SU-DHL-6 (cell line): ENCODE data around the gene TSC2.

Experiments used
- H2AFZ ChIP-seq: fragments of 200-600 bp; sonication (generic); 2 replicates; pipeline ENCODE4 v1.6.1; 2014; ENCODE audit warnings: low read depth, mild to moderate bottlenecking, moderate library complexity, mixed read lengths, antibody characterized with exemption, low read length; ENCODE audit not compliant: severe bottlenecking
- H3F3A ChIP-seq: fragments of 200-600 bp; shearing (Covaris generic); 2 replicates; pipeline ENCODE4 v1.6.0; 2016; ENCODE audit warnings: antibody characterized with exemption, mild to moderate bottlenecking; ENCODE audit not compliant: insufficient read depth
- H3K27ac ChIP-seq: fragments of 200-600 bp; sonication (generic); 2 replicates; pipeline ENCODE4 v1.5.1; 2016; ENCODE audit warnings: low read depth, mild to moderate bottlenecking, low read length, moderate library complexity, mixed read lengths
- H3K27me3 ChIP-seq: fragments of 200-600 bp; sonication (generic), shearing (Covaris generic); 2 replicates; pipeline ENCODE4 v1.6.0; 2014; ENCODE audit warnings: mild to moderate bottlenecking, low read length
- H3K36me3 ChIP-seq: fragments of 200-600 bp; sonication (generic); 2 replicates; pipeline ENCODE4 v1.6.1; 2014; ENCODE audit warnings: mild to moderate bottlenecking, low read length, mixed read lengths
- H3K4me2 ChIP-seq: fragments of 300-600, 200-600 bp; shearing (Covaris generic), sonication (generic); 2 replicates; pipeline ENCODE4 v1.6.0; 2014; ENCODE audit warnings: low read length, low read depth, mild to moderate bottlenecking; ENCODE audit not compliant: poor library complexity, severe bottlenecking
- H3K4me3 ChIP-seq: fragments of 200-600 bp; sonication (generic); 2 replicates; pipeline ENCODE4 v1.5.1; 2014; ENCODE audit warnings: antibody characterized with exemption, low read length, mild to moderate bottlenecking, mixed read lengths; ENCODE audit not compliant: insufficient read depth, poor library complexity, severe bottlenecking
- H3K79me2 ChIP-seq: fragments of 200-600 bp; sonication (generic); 2 replicates; pipeline ENCODE4 v1.6.1; 2014; ENCODE audit warnings: mild to moderate bottlenecking, low read length, moderate library complexity; ENCODE audit not compliant: insufficient read depth
- H3K9ac ChIP-seq: fragments of 200-600 bp; sonication (generic); 2 replicates; pipeline ENCODE4 v1.7.0; 2014; ENCODE audit warnings: mild to moderate bottlenecking, low read length
- H3K9me2 ChIP-seq: fragments of 200-600 bp; sonication (generic); replicated peaks from 2 replicates; pipeline ENCODE4 v1.6.1; 2014; ENCODE audit warnings: low read length; ENCODE audit not compliant: insufficient read depth
- H3K9me3 ChIP-seq: fragments of 200-600 bp; sonication (generic); 2 replicates; pipeline ENCODE4 v1.6.1; 2014; ENCODE audit warnings: low read length, mixed read lengths; ENCODE audit not compliant: insufficient read depth
- H4K20me1 ChIP-seq: fragments of 200-600 bp; sonication (generic); 2 replicates; pipeline ENCODE4 v1.6.1; 2014; ENCODE audit warnings: low read depth, mild to moderate bottlenecking, antibody characterized with exemption, low read length, moderate library complexity, mixed read lengths
- CTCF ChIP-seq: fragments of 200-600 bp; sonication (generic); IDR thresholded peaks from one replicate; pipeline ENCODE4 v1.5.1; 2017; ENCODE audit warnings: antibody characterized with exemption, mild to moderate bottlenecking, low read length, moderate library complexity; ENCODE audit not compliant: insufficient read depth, poor library complexity, severe bottlenecking
- EZH2phosphoT487 ChIP-seq: fragments of 200-600 bp; sonication (generic), shearing (Covaris generic); conservative IDR thresholded peaks from 2 replicates; pipeline ENCODE4 v1.6.1; 2018; ENCODE audit warnings: mild to moderate bottlenecking, antibody characterized with exemption, low read length, moderate library complexity, mixed read lengths

The TSC2 gene

GRCh38 chr16:2037647-2038381 lies 10.0 kb upstream of the TSC2 start:
- no peak overlapping the region for H3K9ac ChIP-seq

GRCh38 chr16:2038382-2039231 lies 9.2 kb upstream of the TSC2 start:
- H3K27ac ChIP-seq = no peak overlapping the region
- no peaks in the 10 kb centered on the region for H3K9me2 ChIP-seq
- H3K27me3 ChIP-seq = no peaks in the 10 kb centered on the region
- H3K4me3 ChIP-seq = no peak overlapping the region
- no peaks in the 10 kb centered on the region for H3K79me2 ChIP-seq
- no peaks in the 10 kb centered on the region for H3K9me3 ChIP-seq
- H3K36me3 ChIP-seq = no peaks in the 10 kb centered on the region
- H3K4me2 ChIP-seq = no peak overlapping the region
- no peak overlapping the region for H3K9ac ChIP-seq
- TF ChIP-seq EZH2phosphoT487 (no peak), CTCF (no peak)
- no peaks in the 10 kb centered on the region for H4K20me1 ChIP-seq
- H2AFZ ChIP-seq = no peak overlapping the region
- no peaks in the 10 kb centered on the region for H3F3A ChIP-seq

More at GRCh38 chr16:2037647-2038381, 10.0 kb upstream of the TSC2 start:
- Histone ChIP-seq H4K20me1 (no peaks in the 10 kb centered on the region), H3F3A (no peaks in the 10 kb centered on the region), H3K36me3 (no peaks in the 10 kb centered on the region), H3K9me2 (no peaks in the 10 kb centered on the region), H2AFZ (no peak overlapping the region), H3K27ac (no peak overlapping the region), H3K4me3 (no peak overlapping the region), H3K27me3 (no peaks in the 10 kb centered on the region), H3K79me2 (no peaks in the 10 kb centered on the region), H3K9me3 (no peaks in the 10 kb centered on the region), H3K4me2 (no peak overlapping the region)
- TF ChIP-seq CTCF (no peak), EZH2phosphoT487 (no peak)

- H3K9ac ChIP-seq = no peak overlapping the region
- H3K4me2 ChIP-seq = no peak overlapping the region
- no peaks in the 10 kb centered on the region for H3K27me3 ChIP-seq
- H2AFZ ChIP-seq = no peak overlapping the region
- H3K4me3 ChIP-seq = no peak overlapping the region
- no peaks in the 10 kb centered on the region for H3K9me3 ChIP-seq
- no peaks in the 10 kb centered on the region for H3K9me2 ChIP-seq
- H3K27ac ChIP-seq = no peak overlapping the region
- no peaks in the 10 kb centered on the region for H3K36me3 ChIP-seq
- H4K20me1 ChIP-seq = no peaks in the 10 kb centered on the region
- no peak for TF ChIP-seq CTCF
- no peak for TF ChIP-seq EZH2phosphoT487
- no peaks in the 10 kb centered on the region for H3K79me2 ChIP-seq
- H3F3A ChIP-seq = no peaks in the 10 kb centered on the region
Measured at GRCh38 chr16:2039274-2040031, 8.3 kb upstream of the TSC2 start.
